HepG2 (cell line): ENCODE results near the gene ATXN7L3. TPM values are rescaled to one million over a fixed set of nuclear protein-coding genes. Genes with fewer than 3 reads are reported as not detected.

Experiments used
- ATF2 ChIP-seq: sonication (generic); formaldehyde crosslinking; IDR thresholded peaks from 2 replicates; pipeline ENCODE4 v1.4.0; 2020; ENCODE audit warnings: missing genetic modification reagents
- ESRRA ChIP-seq: sonication (generic); formaldehyde crosslinking; IDR thresholded peaks from 2 replicates; pipeline ENCODE4 v1.5.1; 2020; ENCODE audit warnings: mild to moderate bottlenecking, low read depth, missing genetic modification reagents
- FIP1L1 ChIP-seq: fragments of 200-400 bp; formaldehyde crosslinking; IDR thresholded peaks from 2 replicates; pipeline ENCODE4 v1.6.1; 2018; ENCODE audit warnings: low read depth, mild to moderate bottlenecking, low read length, moderate library complexity, borderline replicate concordance; ENCODE audit not compliant: insufficient read depth
- NFE2L1 ChIP-seq: sonication (generic); formaldehyde crosslinking; IDR thresholded peaks from 2 replicates; pipeline ENCODE4 v1.4.0; 2020; ENCODE audit warnings: missing genetic modification reagents, mild to moderate bottlenecking, borderline replicate concordance
- RAD21 ChIP-seq: fragments of 450-650 bp; formaldehyde crosslinking; IDR thresholded peaks from 2 replicates; pipeline ENCODE4 v1.5.0; 2020; ENCODE audit warnings: mild to moderate bottlenecking
- TOPORS ChIP-seq: sonication (generic); formaldehyde crosslinking; IDR thresholded peaks from 2 replicates; pipeline ENCODE4 v1.8.0; 2023; ENCODE audit warnings: mild to moderate bottlenecking, missing genetic modification reagents
- U2AF1 ChIP-seq: fragments of 200-400 bp; formaldehyde crosslinking; optimal IDR thresholded peaks from 2 replicates; pipeline ENCODE3; 2017; ENCODE audit warnings: mild to moderate bottlenecking, low read depth, low read length
- ZGPAT ChIP-seq: IDR thresholded peaks from 2 replicates; pipeline ENCODE4 v1.6.1; 2016; ENCODE audit warnings: mild to moderate bottlenecking
- ZNF260 ChIP-seq: sonication (generic); formaldehyde crosslinking; IDR thresholded peaks from 2 replicates; pipeline ENCODE4 v1.4.0; 2020; ENCODE audit warnings: missing genetic modification reagents, low read depth, mild to moderate bottlenecking, borderline replicate concordance
- ZNF318 ChIP-seq: sonication (generic); formaldehyde crosslinking; IDR thresholded peaks from 2 replicates; pipeline ENCODE4 v1.4.0; 2020; ENCODE audit warnings: mild to moderate bottlenecking, missing genetic modification reagents
- ZNF343 ChIP-seq: sonication (generic); formaldehyde crosslinking; IDR thresholded peaks from 2 replicates; pipeline ENCODE4 v1.4.0; 2020; ENCODE audit warnings: mild to moderate bottlenecking, missing genetic modification reagents
- ZNF556 ChIP-seq: sonication (generic); formaldehyde crosslinking; IDR thresholded peaks from 2 replicates; pipeline ENCODE4 v1.4.0; 2020; ENCODE audit warnings: mild to moderate bottlenecking, missing genetic modification reagents, borderline replicate concordance
- polyA plus RNA-seq, 8 experiments: library from polyadenylated mRNA; depleted of rRNA in 3 of 8; stranded (reverse) in 7 of 8; unstranded in 1 of 8; fragments of >200 nt; fragmentation: Illumina TruSeq in 4 of 8; extraction: Trizol in 4 of 8; gene quantifications; 2 replicates each; pipeline versions ENCODE4 v1.2.1 to v1.2.3, GENCODE V29; 2011 to 2016; ENCODE audit warnings: low read depth in 4 of 8, missing spikeins in 1 of 8, mixed read lengths in 1 of 8; ENCODE audit not compliant: insufficient read depth in 1 of 8
- total RNA-seq, 5 experiments: library from RNA; depleted of rRNA; stranded (reverse); fragments of >200 nt; fragmentation: Illumina TruSeq; extraction: Trizol; gene quantifications; 2 replicates each; pipeline ENCODE4 v1.2.3, GENCODE V29; 2016; ENCODE audit warnings: low read depth in 1 of 5
- TF ChIP-seq, protein P1 (sequence below): IDR thresholded peaks from 2 replicates; pipeline ENCODE4 v1.6.1; 2016
- TF ChIP-seq, protein P2 (sequence below): IDR thresholded peaks from 2 replicates; pipeline ENCODE4 v1.6.1; 2016; ENCODE audit warnings: low read depth, control low read depth

ATXN7L3 gene
- total and polyA plus RNA-seq, 2 of the 13 experiments (the other 11 are each of a cell fraction or from before 2014, with no cell fraction given) = 44.5 to 59.1 TPM

GRCh38 chr17:44221084-44221861 lies 21.6 kb upstream of the ATXN7L3 start (continued):
- TF ChIP-seq ZNF556 (CRISPR knock-in tag) = peak; percentile 40
- no peak for TF ChIP-seq FIP1L1
- TF ChIP-seq, protein P1, sequence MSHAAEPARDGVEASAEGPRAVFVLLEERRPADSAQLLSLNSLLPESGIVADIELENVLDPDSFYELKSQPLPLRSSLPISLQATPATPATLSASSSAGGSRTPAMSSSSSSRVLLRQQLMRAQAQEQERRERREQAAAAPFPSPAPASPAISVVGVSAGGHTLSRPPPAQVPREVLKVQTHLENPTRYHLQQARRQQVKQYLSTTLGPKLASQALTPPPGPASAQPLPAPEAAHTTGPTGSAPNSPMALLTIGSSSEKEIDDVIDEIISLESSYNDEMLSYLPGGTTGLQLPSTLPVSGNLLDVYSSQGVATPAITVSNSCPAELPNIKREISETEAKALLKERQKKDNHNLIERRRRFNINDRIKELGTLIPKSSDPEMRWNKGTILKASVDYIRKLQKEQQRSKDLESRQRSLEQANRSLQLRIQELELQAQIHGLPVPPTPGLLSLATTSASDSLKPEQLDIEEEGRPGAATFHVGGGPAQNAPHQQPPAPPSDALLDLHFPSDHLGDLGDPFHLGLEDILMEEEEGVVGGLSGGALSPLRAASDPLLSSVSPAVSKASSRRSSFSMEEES = no peak
- no peak for TF ChIP-seq NFE2L1
- TF ChIP-seq ZNF260 (CRISPR knock-in tag) = no peak
- peak; percentile 57; the same call in 1 of the 2 replicates for TF ChIP-seq ZGPAT (CRISPR knock-in tag)
- peak; percentile 32; the same call in 1 of the 2 replicates for TF ChIP-seq ATF2 (CRISPR knock-in tag)
- TF ChIP-seq U2AF1 = peak; percentile 52
- no peak for TF ChIP-seq ESRRA (CRISPR knock-in tag)
- TF ChIP-seq, protein P2, sequence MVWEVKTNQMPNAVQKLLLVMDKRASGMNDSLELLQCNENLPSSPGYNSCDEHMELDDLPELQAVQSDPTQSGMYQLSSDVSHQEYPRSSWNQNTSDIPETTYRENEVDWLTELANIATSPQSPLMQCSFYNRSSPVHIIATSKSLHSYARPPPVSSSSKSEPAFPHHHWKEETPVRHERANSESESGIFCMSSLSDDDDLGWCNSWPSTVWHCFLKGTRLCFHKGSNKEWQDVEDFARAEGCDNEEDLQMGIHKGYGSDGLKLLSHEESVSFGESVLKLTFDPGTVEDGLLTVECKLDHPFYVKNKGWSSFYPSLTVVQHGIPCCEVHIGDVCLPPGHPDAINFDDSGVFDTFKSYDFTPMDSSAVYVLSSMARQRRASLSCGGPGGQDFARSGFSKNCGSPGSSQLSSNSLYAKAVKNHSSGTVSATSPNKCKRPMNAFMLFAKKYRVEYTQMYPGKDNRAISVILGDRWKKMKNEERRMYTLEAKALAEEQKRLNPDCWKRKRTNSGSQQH (CRISPR knock-in tag) = 0 out of 2 replicates have a peak, but pooled peaks have one; percentile 35
- TF ChIP-seq ZNF318 (CRISPR knock-in tag) = no peak
- no peak for TF ChIP-seq ZNF343 (CRISPR knock-in tag)
- peak; percentile 13; the same call in 1 of the 2 replicates for TF ChIP-seq RAD21 (CRISPR knock-in tag)
- no peak for TF ChIP-seq TOPORS (CRISPR knock-in tag)
